Esophagus squamous epithelium (tissue), 5 donors: ENCODE measurements around the gene TM4SF1. TPM values are rescaled to one million over a fixed set of nuclear protein-coding genes. Genes with fewer than 3 reads are reported as not detected.

ENCODE experiments used
- DNase-seq: peaks from one replicate; lab custom pipeline; 2025; lab: John Stamatoyannopoulos, UW
- H3K27ac ChIP-seq, 4 donors: fragments of 200-600 bp; sonication (generic); one replicate each; pipeline ENCODE4 v1.5.1; 2016 to 2019; ENCODE audit warnings: mild to moderate bottlenecking in 1 of 4
- H3K27me3 ChIP-seq, 4 donors: fragments of 200-600 bp; sonication (generic); 1 replicate in 3 of 4; 2 replicates in 1 of 4; pipeline versions ENCODE4 v1.5.1 to v1.6.0; 2017 to 2021; ENCODE audit warnings: antibody characterized with exemption in 1 of 4
- H3K36me3 ChIP-seq, 3 donors: fragments of 200-600 bp; sonication (generic); one replicate each; pipeline ENCODE4 v1.5.1; 2016 to 2019
- H3K4me1 ChIP-seq, 3 donors: fragments of 200-600 bp; sonication (generic); one replicate each; pipeline ENCODE4 v1.5.1; 2017 to 2019
- H3K4me3 ChIP-seq, 4 donors: fragments of 200-600 bp; sonication (generic); 1 replicate in 3 of 4; 2 replicates in 1 of 4; pipeline ENCODE4 v1.5.1; 2016 to 2019; ENCODE audit warnings: mild to moderate bottlenecking in 2 of 4, moderate library complexity in 1 of 4
- H3K9me3 ChIP-seq, 3 donors: fragments of 200-600 bp; sonication (generic); one replicate each; pipeline ENCODE4 v1.5.1; 2016 to 2019
- CTCF ChIP-seq, 6 experiments: fragments of 450-650 bp in 4 of 6; fragments of 200-600 bp in 2 of 6; sonication (generic) in 2 of 6; IDR thresholded peaks; one replicate each; pipeline ENCODE4 v1.5.1; 2016 to 2019; ENCODE audit warnings: antibody characterized with exemption in 6 of 6, mild to moderate bottlenecking in 4 of 6, moderate library complexity in 4 of 6
- POLR2A ChIP-seq, 4 donors: fragments of 450-650 bp; IDR thresholded peaks; one replicate each; pipeline ENCODE4 v1.6.1; 2017; ENCODE audit warnings: antibody characterized with exemption in 4 of 4, mild to moderate bottlenecking in 4 of 4, moderate library complexity in 3 of 4
- WGBS, 2 donors: methylation state at CpG; one replicate each; pipeline ENCODE4 v1.1.5; 2018; 5-methylcytosine and 5-hydroxymethylcytosine counted together
- intact Hi-C: fragments of 100-400 bp; cut with DNase I; formaldehyde crosslinking; loops from one replicate; pipeline ENCODE4 v1.15.0; 2022
- total RNA-seq, 4 donors: library from RNA; depleted of rRNA; stranded (reverse); fragments of >200 nt; gene quantifications; one replicate each; pipeline ENCODE4 v1.1.0, GENCODE V29; 2016
- donor health status: DM: yes; HTN: yes; CAD: no.

TM4SF1 gene
- total RNA-seq, 4 donors from 2014 or later, result 153 to 290 (median 169) TPM

GRCh38 chr3:149371723-149372114, 5.7 kb downstream of the TM4SF1 start:
- no peaks in the 10 kb centered on the region for H3K9me3 ChIP-seq
- H3K4me1 ChIP-seq, result peaks cover 33 to 91% (median 47%) of the 10 kb centered on the region in 3 donors
- no peaks in the 10 kb centered on the region for H3K27me3 ChIP-seq
- H3K36me3 ChIP-seq, result peaks cover 0 to 39% (median 8%) of the 10 kb centered on the region in 3 donors
- 31 to 43% methylated on average over 2 of the region's 2 CpGs for WGBS, 2 donors
- H3K4me3 ChIP-seq, result peak overlapping the region in 2 of 4 donors; percentile 7 to 21
- H3K27ac ChIP-seq, result peak overlapping the region; percentile 69 to 96 (median 87)
- DNase-seq, result no peak
- TF ChIP-seq CTCF (IDR thresholded peaks at IDR 0.05) (no peak), POLR2A (IDR thresholded peaks at IDR 0.05) (no peak)
- intact Hi-C loops, result no loop called here

- Histone ChIP-seq H3K4me3 (peak overlapping the region in 2 of 4 donors; percentile 7 to 21), H3K4me1 (peaks cover 33 to 97% (median 50%) of the 10 kb centered on the region in 3 donors), H3K27ac (peak overlapping the region; percentile 69 to 96 (median 87)), H3K27me3 (no peaks in the 10 kb centered on the region), H3K9me3 (no peaks in the 10 kb centered on the region), H3K36me3 (peaks cover 0 to 39% (median 8%) of the 10 kb centered on the region in 3 donors)
- intact Hi-C loops, result no loop called here
- WGBS, 2 donors, result 22 to 24% methylated on average over 7 of the region's 7 CpGs
- TF ChIP-seq POLR2A (IDR thresholded peaks at IDR 0.05) (peak in 1 of 4 donors; percentile 18), CTCF (IDR thresholded peaks at IDR 0.05) (peak in 2 of 6 experiments; percentile 11 to 39)
- no peak for DNase-seq
Measured at GRCh38 chr3:149371001-149371722, 6.3 kb downstream of the TM4SF1 start.

- H3K27ac ChIP-seq, result peak overlapping the region; percentile 69 to 96 (median 86)
- peaks cover 0 to 34% (median 8%) of the 10 kb centered on the region in 3 donors for H3K36me3 ChIP-seq
- no peaks in the 10 kb centered on the region for H3K27me3 ChIP-seq
- H3K4me1 ChIP-seq, result peaks cover 33 to 100% (median 53%) of the 10 kb centered on the region in 3 donors
- WGBS, 2 donors, result 20 to 33% methylated on average over 3 of the region's 3 CpGs
- no peak for DNase-seq
- intact Hi-C loops, result loop anchor here (10.0 kb wide), 1 partner anchor 115 kb away; no protein-coding TSS in a partner anchor
- peak overlapping the region in 1 of 4 donors; percentile 21 for H3K4me3 ChIP-seq
- no peaks in the 10 kb centered on the region for H3K9me3 ChIP-seq
- TF ChIP-seq POLR2A (IDR thresholded peaks at IDR 0.05), result no peak
- TF ChIP-seq CTCF (IDR thresholded peaks at IDR 0.05), result no peak
Measured at GRCh38 chr3:149369991-149370866, 7.2 kb downstream of the TM4SF1 start.

- Histone ChIP-seq H3K4me1 (peaks cover 25 to 96% (median 53%) of the 10 kb centered on the region in 3 donors), H3K4me3 (no peak overlapping the region), H3K27ac (peak overlapping the region in 2 of 4 donors; percentile 91 to 96), H3K36me3 (peaks cover 0 to 24% (median 8%) of the 10 kb centered on the region in 3 donors), H3K27me3 (no peaks in the 10 kb centered on the region), H3K9me3 (no peaks in the 10 kb centered on the region)
- DNase-seq, result no peak
- no peak for TF ChIP-seq CTCF (IDR thresholded peaks at IDR 0.05)
- TF ChIP-seq POLR2A (IDR thresholded peaks at IDR 0.05), result no peak
- WGBS, 2 donors, result 64 to 71% methylated on average over 6 of the region's 6 CpGs
- intact Hi-C loops, result loop anchor here (10.0 kb wide), 1 partner anchor 116 kb away; no protein-coding TSS in a partner anchor
Measured at GRCh38 chr3:149368674-149369497, 8.6 kb downstream of the TM4SF1 start.
